ENCODE measurements around the gene MOB3C.
A peak's percentile ranks its signal among the peaks of the same experiment; 100 is the strongest.

The MOB3C gene

GRCh38 chr1:46637444-46638083 lies 21.0 kb upstream of the MOB3C start:
- DNase-seq: no peak

- no peak for DNase-seq
These were observed 18.6 kb upstream of the MOB3C start for GRCh38 chr1:46635205-46635604.

GRCh38 chr1:46630719-46631118 lies 14.1 kb upstream of the MOB3C start:
- DNase-seq: no peak

- DNase-seq: no peak
These were observed 7.4 kb upstream of the MOB3C start for GRCh38 chr1:46623743-46624644.

GRCh38 chr1:46622344-46622743 lies 5.7 kb upstream of the MOB3C start:
- no peak for DNase-seq

GRCh38 chr1:46621930-46622329 lies 5.3 kb upstream of the MOB3C start:
- DNase-seq: no peak

GRCh38 chr1:46619656-46620258 lies 3.1 kb upstream of the MOB3C start:
- DNase-seq: no peak

GRCh38 chr1:46618754-46619415 lies 2.3 kb upstream of the MOB3C start:
- DNase-seq: no peak

- no peak for DNase-seq
These were observed 1.2 kb upstream of the MOB3C start for GRCh38 chr1:46617833-46618232.

GRCh38 chr1:46617108-46617800 lies 643 bp upstream of the MOB3C start:
- no peak for DNase-seq

GRCh38 chr1:46615735-46616134 lies 876 bp downstream of the MOB3C start:
- DNase-seq: no peak

- no peak for DNase-seq
These were observed 1.5 kb downstream of the MOB3C start for GRCh38 chr1:46615088-46615487.

- no peak for DNase-seq
These were observed 2.0 kb downstream of the MOB3C start for GRCh38 chr1:46614604-46614984.

GRCh38 chr1:46613661-46614603 lies 2.7 kb downstream of the MOB3C start:
- peak; percentile 41 for DNase-seq

GRCh38 chr1:46612937-46613660 lies 3.5 kb downstream of the MOB3C start:
- no peak for DNase-seq

GRCh38 chr1:46611691-46612221 lies 4.9 kb downstream of the MOB3C start:
- DNase-seq: no peak

- DNase-seq: no peak
These were observed 9.1 kb downstream of the MOB3C start for GRCh38 chr1:46607345-46608130.

- DNase-seq: peak; percentile 76
These were observed 10.2 kb downstream of the MOB3C start for GRCh38 chr1:46606255-46606965.

GRCh38 chr1:46605232-46605631 lies 11.4 kb downstream of the MOB3C start:
- no peak for DNase-seq

All from NCI-H510A treated with DMSO at 0.1 percent for 48 hours (cell line).